Loucy (cell line): Measurements from ENCODE around the gene CABCOCO1.

ENCODE experiments used
- CTCF ChIP-seq: fragments of 200-600 bp; sonication (generic); conservative IDR thresholded peaks from 2 replicates; pipeline ENCODE4 v1.5.1; 2014; ENCODE audit warnings: mild to moderate bottlenecking, antibody characterized with exemption, low read length
- EZH2phosphoT487 ChIP-seq: fragments of 200-600 bp; IDR thresholded peaks from 2 replicates; pipeline ENCODE4 v1.6.1; 2018; ENCODE audit warnings: antibody characterized with exemption, mild to moderate bottlenecking, moderate library complexity, borderline replicate concordance

DNA sequence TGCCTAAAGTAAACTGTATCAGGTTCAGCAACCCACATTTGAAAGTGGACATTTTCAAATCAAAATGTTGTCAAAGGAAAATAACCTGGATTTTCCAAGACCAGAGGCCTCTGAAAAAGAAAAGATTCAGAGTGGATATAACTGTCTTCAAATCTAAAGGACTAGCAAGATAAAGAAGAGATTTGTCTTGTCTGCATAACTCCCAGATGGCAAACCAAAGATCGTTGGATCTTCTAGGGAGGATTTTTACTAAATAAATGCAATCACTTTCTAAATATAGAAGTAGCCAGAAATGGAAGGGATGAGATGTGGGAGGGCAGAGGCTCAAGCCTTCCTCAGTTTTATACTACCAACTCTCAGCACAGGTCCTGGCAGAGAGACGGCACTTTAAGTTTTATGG lies 39.0 kb downstream of the CABCOCO1 start:
- TF ChIP-seq CTCF (no peak), EZH2phosphoT487 (no peak)
